Measurements from ENCODE around the gene SV2A.

DNA sequence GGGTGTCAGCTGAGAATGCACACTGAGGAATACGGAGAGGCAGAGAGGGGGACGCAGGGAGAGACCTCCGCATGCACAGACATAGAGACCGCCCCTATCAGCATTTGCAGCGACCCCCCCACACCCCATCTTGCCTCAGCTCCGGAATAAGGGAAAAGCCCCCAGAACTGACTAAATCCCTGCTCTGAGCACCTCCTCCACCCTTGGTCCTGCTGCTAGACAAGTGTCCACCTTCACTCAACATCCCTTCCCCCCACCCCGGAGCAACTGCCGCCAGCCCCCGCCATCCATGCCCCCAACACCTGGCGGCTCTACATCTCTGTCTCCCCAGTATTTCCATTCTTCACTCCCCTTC, 769 bp downstream of the SV2A start:
- TF ChIP-seq, protein P1, sequence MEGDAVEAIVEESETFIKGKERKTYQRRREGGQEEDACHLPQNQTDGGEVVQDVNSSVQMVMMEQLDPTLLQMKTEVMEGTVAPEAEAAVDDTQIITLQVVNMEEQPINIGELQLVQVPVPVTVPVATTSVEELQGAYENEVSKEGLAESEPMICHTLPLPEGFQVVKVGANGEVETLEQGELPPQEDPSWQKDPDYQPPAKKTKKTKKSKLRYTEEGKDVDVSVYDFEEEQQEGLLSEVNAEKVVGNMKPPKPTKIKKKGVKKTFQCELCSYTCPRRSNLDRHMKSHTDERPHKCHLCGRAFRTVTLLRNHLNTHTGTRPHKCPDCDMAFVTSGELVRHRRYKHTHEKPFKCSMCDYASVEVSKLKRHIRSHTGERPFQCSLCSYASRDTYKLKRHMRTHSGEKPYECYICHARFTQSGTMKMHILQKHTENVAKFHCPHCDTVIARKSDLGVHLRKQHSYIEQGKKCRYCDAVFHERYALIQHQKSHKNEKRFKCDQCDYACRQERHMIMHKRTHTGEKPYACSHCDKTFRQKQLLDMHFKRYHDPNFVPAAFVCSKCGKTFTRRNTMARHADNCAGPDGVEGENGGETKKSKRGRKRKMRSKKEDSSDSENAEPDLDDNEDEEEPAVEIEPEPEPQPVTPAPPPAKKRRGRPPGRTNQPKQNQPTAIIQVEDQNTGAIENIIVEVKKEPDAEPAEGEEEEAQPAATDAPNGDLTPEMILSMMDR (conservative IDR thresholded peaks at IDR 0.05; ENCODE audit: low read depth, low read length), result no peak
- no peak for TF ChIP-seq EZH2 (IDR thresholded peaks at IDR 0.05; ENCODE audit: borderline replicate concordance, low read depth, low read length, poor library complexity, severe bottlenecking)
